ENCODE data around the gene HHATL.

HHATL gene

DNA sequence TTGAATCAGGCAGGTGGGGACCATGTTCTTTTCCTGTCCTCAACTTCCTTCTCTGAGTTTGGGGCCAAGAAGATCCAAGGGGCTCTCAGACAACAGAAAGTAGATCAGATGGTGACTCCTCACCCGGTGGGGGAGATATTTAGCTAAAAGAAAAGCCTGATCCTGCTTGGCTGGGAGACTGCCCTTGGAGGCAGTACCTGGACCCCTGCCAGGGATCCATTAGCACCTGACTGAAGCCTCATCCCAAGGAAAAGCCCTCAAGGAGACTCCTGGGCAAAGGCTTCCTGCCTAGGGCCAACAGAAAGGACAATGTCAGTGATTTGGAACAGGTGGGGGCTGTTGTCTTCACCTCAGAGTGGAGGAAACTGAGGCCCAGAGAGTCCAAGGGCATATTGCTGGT is 33.5 kb upstream of the HHATL start:
- no peaks in the 10 kb centered on the region for H3K4me1 ChIP-seq (ENCODE audit: control insufficient read depth, insufficient read depth, low read length)

DNA sequence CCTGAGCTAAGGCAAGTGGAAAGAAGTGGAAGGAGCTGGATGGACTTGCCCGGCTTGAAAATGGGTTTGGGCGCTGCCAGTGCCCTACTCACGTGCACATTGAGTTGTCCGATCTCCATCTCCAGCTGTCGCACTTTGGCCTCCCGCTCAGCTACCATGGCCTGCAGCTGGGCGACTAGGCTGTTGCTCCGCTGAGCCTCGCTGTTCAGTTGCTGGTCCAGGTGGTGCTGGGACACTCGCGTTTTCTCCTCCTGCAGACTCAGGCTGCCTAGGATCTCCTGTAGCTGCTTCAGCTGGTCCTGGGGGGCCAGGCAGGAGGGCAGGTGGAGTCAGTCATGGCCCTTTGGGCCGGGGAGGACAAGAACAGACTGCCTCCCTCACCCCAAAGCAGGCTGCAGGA is 33.0 kb upstream of the HHATL start:
- H3K9me3 ChIP-seq (ENCODE audit: control insufficient read depth, insufficient read depth, low read depth, low read length) = no peaks in the 10 kb centered on the region
- H3K4me3 ChIP-seq (ENCODE audit: low read depth, low read length) = no peak overlapping the region
- no peak overlapping the region for H3K27ac ChIP-seq (ENCODE audit: extremely low read depth, low read depth, low read length)
- H3K4me1 ChIP-seq (ENCODE audit: control insufficient read depth, insufficient read depth, low read length) = no peaks in the 10 kb centered on the region
- no peaks in the 10 kb centered on the region for H3K36me3 ChIP-seq (ENCODE audit: control insufficient read depth in 2 of 2, insufficient read depth in 1 of 2, low read length in 2 of 2)
- POLR2A ChIA-PET = no interaction called here
- CTCF ChIA-PET = interaction anchor here (1.1 kb wide), 2 partner anchors 20 to 103 kb away, joined by 3 to 4 read pairs; no protein-coding TSS in a partner anchor
- TF ChIP-seq TRIM28 (IDR thresholded peaks at IDR 0.05; ENCODE audit: borderline replicate concordance, low read length) (no peak), ZNF677 (tag by site-specific recombination; IDR thresholded peaks at IDR 0.05) (no peak), OVOL3 (tag by site-specific recombination; IDR thresholded peaks at IDR 0.05) (no peak), ZNF202 (tag by site-specific recombination; IDR thresholded peaks at IDR 0.05; ENCODE audit: borderline replicate concordance) (no peak), ZBTB17 (tag by site-specific recombination; IDR thresholded peaks at IDR 0.05) (no peak)

More for the DNA sequence above, 33.5 kb upstream of the HHATL start:
- TF ChIP-seq GLIS1 (tag by site-specific recombination; IDR thresholded peaks at IDR 0.05) = 0 out of 2 replicates have a peak, but pooled peaks have one; percentile 9
- TF ChIP-seq, protein P1, sequence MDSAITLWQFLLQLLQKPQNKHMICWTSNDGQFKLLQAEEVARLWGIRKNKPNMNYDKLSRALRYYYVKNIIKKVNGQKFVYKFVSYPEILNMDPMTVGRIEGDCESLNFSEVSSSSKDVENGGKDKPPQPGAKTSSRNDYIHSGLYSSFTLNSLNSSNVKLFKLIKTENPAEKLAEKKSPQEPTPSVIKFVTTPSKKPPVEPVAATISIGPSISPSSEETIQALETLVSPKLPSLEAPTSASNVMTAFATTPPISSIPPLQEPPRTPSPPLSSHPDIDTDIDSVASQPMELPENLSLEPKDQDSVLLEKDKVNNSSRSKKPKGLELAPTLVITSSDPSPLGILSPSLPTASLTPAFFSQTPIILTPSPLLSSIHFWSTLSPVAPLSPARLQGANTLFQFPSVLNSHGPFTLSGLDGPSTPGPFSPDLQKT (IDR thresholded peaks at IDR 0.05; ENCODE audit: borderline replicate concordance, low read depth, low read length) = no peak
- H3K36me3 ChIP-seq (ENCODE audit: control insufficient read depth in 2 of 2, insufficient read depth in 1 of 2, low read length in 2 of 2) = no peaks in the 10 kb centered on the region
- H3K9me3 ChIP-seq (ENCODE audit: control insufficient read depth, insufficient read depth, low read depth, low read length) = no peaks in the 10 kb centered on the region
- ChIA-PET POLR2A (no interaction called here), CTCF (interaction anchor here (1.1 kb wide), 1 partner anchor 20 kb away, joined by 3 read pairs; no protein-coding TSS in a partner anchor)
- H3K4me3 ChIP-seq (ENCODE audit: low read depth, low read length) = no peak overlapping the region
- H3K27ac ChIP-seq (ENCODE audit: extremely low read depth, low read depth, low read length) = no peak overlapping the region

DNA sequence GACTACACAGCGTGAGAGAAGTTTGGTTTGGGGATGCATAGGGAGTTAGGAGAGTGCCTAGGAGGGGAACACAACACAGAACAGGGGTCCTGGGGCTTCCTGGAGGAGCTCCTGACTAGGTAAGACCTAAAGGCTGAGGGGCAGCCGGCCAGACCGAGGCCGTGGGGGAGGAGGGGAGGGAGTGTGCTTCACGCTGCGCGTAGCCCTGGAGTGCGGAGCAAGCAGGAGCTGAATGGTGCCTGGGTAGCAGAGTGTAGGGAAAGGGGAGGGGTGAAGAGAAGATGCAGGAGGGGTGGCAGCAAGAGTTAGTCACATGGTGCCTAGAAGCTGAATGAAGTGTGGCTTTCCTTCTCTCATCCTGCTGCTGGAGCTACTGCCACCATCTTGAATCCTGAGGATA is 32.4 kb upstream of the HHATL start:
- CTCF ChIA-PET = interaction anchor here (1.1 kb wide), 1 partner anchor 104 kb away, joined by 4 read pairs; no protein-coding TSS in a partner anchor
- Histone ChIP-seq H3K4me1 (ENCODE audit: control insufficient read depth, insufficient read depth, low read length) (no peaks in the 10 kb centered on the region), H3K36me3 (ENCODE audit: control insufficient read depth in 2 of 2, insufficient read depth in 1 of 2, low read length in 2 of 2) (no peaks in the 10 kb centered on the region)

DNA sequence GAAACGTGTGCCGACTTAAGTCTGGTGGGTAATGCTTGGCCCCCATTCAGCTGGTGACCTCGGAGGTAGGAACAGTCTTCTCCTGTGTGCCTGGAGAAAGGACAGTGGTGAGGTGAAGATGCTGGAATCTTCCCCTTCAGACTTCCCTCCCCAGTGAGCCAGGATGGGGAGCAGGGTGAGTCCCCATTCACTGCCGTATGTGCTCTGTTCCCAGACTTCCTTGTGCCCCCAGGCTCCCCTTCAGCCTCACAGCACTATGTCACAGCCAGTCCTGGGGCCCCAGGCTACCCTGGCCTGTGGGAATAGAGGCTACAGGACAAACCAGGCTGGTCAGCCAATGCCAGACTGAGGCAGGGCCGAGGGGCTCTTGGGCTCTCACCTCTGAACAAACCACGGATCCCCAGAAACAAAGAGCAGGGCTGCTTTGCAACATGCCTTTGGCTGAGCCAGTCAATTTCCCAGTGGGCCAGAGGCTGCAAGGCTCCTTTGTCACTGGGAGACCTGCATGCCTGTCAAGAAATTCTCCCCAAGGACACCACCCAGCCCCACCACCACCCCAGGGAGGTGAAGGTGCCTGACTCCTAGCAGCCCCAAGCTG is 31.8 kb upstream of the HHATL start:
- TF ChIP-seq TRIM28 (IDR thresholded peaks at IDR 0.05; ENCODE audit: borderline replicate concordance, low read length) = no peak
- no peak for TF ChIP-seq ZNF184 (tag by site-specific recombination; IDR thresholded peaks at IDR 0.05)
- TF ChIP-seq, protein P2, sequence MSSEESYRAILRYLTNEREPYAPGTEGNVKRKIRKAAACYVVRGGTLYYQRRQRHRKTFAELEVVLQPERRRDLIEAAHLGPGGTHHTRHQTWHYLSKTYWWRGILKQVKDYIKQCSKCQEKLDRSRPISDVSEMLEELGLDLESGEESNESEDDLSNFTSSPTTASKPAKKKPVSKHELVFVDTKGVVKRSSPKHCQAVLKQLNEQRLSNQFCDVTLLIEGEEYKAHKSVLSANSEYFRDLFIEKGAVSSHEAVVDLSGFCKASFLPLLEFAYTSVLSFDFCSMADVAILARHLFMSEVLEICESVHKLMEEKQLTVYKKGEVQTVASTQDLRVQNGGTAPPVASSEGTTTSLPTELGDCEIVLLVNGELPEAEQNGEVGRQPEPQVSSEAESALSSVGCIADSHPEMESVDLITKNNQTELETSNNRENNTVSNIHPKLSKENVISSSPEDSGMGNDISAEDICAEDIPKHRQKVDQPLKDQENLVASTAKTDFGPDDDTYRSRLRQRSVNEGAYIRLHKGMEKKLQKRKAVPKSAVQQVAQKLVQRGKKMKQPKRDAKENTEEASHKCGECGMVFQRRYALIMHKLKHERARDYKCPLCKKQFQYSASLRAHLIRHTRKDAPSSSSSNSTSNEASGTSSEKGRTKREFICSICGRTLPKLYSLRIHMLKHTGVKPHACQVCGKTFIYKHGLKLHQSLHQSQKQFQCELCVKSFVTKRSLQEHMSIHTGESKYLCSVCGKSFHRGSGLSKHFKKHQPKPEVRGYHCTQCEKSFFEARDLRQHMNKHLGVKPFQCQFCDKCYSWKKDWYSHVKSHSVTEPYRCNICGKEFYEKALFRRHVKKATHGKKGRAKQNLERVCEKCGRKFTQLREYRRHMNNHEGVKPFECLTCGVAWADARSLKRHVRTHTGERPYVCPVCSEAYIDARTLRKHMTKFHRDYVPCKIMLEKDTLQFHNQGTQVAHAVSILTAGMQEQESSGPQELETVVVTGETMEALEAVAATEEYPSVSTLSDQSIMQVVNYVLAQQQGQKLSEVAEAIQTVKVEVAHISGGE (tag by site-specific recombination; conservative IDR thresholded peaks at IDR 0.05; ENCODE audit: low read depth) = no peak
- Histone ChIP-seq H3K4me1 (ENCODE audit: control insufficient read depth, insufficient read depth, low read length) (no peaks in the 10 kb centered on the region), H3K4me3 (ENCODE audit: low read depth, low read length) (no peak overlapping the region), H3K9me3 (ENCODE audit: control insufficient read depth, insufficient read depth, low read depth, low read length) (no peaks in the 10 kb centered on the region), H3K36me3 (ENCODE audit: control insufficient read depth in 2 of 2, insufficient read depth in 1 of 2, low read length in 2 of 2) (no peaks in the 10 kb centered on the region), H3K27ac (ENCODE audit: extremely low read depth, low read depth, low read length) (no peak overlapping the region)
- ChIA-PET CTCF (interaction anchor here (1.0 to 1.1 kb wide), 2 partner anchors 11 to 105 kb away, joined by 3 to 4 read pairs; no protein-coding TSS in a partner anchor), POLR2A (no interaction called here)

More for the DNA sequence above, 32.4 kb upstream of the HHATL start:
- H3K27ac ChIP-seq (ENCODE audit: extremely low read depth, low read depth, low read length) = no peak overlapping the region
- POLR2A ChIA-PET = no interaction called here
- no peak overlapping the region for H3K4me3 ChIP-seq (ENCODE audit: low read depth, low read length)
- H3K9me3 ChIP-seq (ENCODE audit: control insufficient read depth, insufficient read depth, low read depth, low read length) = no peaks in the 10 kb centered on the region
- TF ChIP-seq ZNF248 (tag by site-specific recombination; IDR thresholded peaks at IDR 0.05) (no peak), HOXC10 (CRISPR knock-in tag; IDR thresholded peaks at IDR 0.05) (no peak), KLF16 (tag by site-specific recombination; IDR thresholded peaks at IDR 0.05) (no peak), ZNF202 (tag by site-specific recombination; IDR thresholded peaks at IDR 0.05; ENCODE audit: borderline replicate concordance) (no peak)
